Lower lobe of right lung (tissue), 2 donors: Measurements from ENCODE around the gene SMAD5. TPM values are rescaled to one million over a fixed set of nuclear protein-coding genes. Genes with fewer than 3 reads are reported as not detected.

Experiments used
- ATAC-seq, 2 donors: fragments of 200-7000 bp; cut with Tn5 transposase; one replicate each; pipeline ENCODE4 v1.9.1; 2020 to 2022; ENCODE audit warnings: mild to moderate bottlenecking in 2 of 2, moderate library complexity in 2 of 2
- DNase-seq: peaks from one replicate; pipeline ENCODE4 v3.0.0-alpha.2; 2020
- H3K27ac ChIP-seq: fragments of 200-600 bp; one replicate; pipeline ENCODE4 v1.8.0; 2022
- H3K27me3 ChIP-seq: fragments of 200-600 bp; one replicate; pipeline ENCODE4 v1.8.0; 2022; ENCODE audit warnings: low read depth
- H3K36me3 ChIP-seq: fragments of 200-600 bp; one replicate; pipeline ENCODE4 v1.8.0; 2022; ENCODE audit warnings: mild to moderate bottlenecking
- H3K4me1 ChIP-seq: fragments of 200-600 bp; one replicate; pipeline ENCODE4 v1.8.0; 2022
- H3K4me3 ChIP-seq: fragments of 200-600 bp; one replicate; pipeline ENCODE4 v1.8.0; 2022; ENCODE audit warnings: mild to moderate bottlenecking
- H3K9me3 ChIP-seq: fragments of 200-600 bp; one replicate; pipeline ENCODE4 v1.8.0; 2022
- CTCF ChIP-seq: fragments of 200-600 bp; IDR thresholded peaks from one replicate; pipeline ENCODE4 v1.8.0; 2022; ENCODE audit warnings: antibody characterized with exemption, mild to moderate bottlenecking
- intact Hi-C: fragments of 100-400 bp; cut with DNase I; formaldehyde crosslinking; loops from one replicate; pipeline ENCODE4 v1.11.0; 2022
- total RNA-seq: library from RNA; stranded (reverse); fragmentation: NEBNext Ultra II Directional; extraction: Animal tissue kit (Norgen Biotek cat#: 25700); gene quantifications from one replicate; pipeline ENCODE4 v1.2.1, GENCODE V29; 2021
- donor health status: DM: no; HTN: yes; CAD: no; lungs with severe emphysema.

SMAD5 gene
- total RNA-seq, 1 donor from 2014 or later, result 61.9 TPM

DNA sequence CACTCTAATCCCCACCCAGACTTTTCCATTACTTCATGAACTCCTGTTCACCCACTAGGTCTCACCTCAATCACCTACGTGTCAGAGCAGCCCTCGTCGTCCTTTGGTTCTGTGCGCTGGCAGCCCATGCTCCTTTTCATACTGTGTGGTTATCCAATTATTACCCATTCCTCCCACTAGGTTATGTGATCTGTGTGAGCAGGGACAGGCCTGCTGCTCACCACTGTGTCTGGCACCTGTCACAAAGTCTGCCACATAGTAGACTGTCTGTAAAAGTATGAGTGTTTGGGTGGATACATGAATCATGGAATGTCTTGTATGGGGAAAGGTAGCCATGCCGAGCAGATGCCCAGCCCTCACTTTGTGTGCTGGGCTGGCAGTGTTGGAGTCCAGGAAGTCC, 12.1 kb upstream of the SMAD5 start:
- DNase-seq (no peak), ATAC-seq (no peak)
- Histone ChIP-seq H3K36me3 (no peaks in the 10 kb centered on the region), H3K4me1 (no peaks in the 10 kb centered on the region), H3K27ac (no peak overlapping the region), H3K4me3 (no peak overlapping the region), H3K27me3 (no peaks in the 10 kb centered on the region), H3K9me3 (no peaks in the 10 kb centered on the region)
- TF ChIP-seq CTCF, result no peak
- intact Hi-C loops, result no loop called here

DNA sequence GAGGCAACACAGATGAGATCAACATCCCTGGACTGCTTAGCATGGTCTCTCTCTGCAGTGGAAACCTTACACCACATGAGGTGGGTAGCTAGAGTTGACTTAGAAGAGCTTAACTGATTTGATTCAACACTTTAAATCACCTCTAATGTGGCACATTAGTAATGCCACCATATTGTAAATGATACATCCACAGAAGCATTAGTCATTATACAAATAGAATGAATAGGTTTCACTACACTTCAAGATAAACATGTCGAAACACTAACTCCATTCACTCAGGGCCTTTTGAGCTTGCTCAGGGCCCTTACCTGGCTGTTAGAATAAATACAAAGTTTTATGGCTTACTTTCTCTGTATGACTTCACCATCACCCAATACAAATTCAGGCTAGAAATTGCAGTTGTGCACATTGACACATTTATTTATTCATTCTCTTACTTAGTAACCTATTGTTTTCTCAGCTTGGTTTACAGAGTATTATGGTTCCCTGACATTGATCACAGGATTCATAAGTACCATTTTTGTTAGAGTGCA, 9.3 kb upstream of the SMAD5 start:
- intact Hi-C loops, result no loop called here
- H3K27ac ChIP-seq, result no peak overlapping the region
- H3K9me3 ChIP-seq, result no peaks in the 10 kb centered on the region
- H3K27me3 ChIP-seq, result no peaks in the 10 kb centered on the region
- ATAC-seq, result peak; percentile 83 to 87
- no peaks in the 10 kb centered on the region for H3K4me1 ChIP-seq
- DNase-seq, result no peak
- no peak for TF ChIP-seq CTCF
- no peaks in the 10 kb centered on the region for H3K36me3 ChIP-seq
- no peak overlapping the region for H3K4me3 ChIP-seq

DNA sequence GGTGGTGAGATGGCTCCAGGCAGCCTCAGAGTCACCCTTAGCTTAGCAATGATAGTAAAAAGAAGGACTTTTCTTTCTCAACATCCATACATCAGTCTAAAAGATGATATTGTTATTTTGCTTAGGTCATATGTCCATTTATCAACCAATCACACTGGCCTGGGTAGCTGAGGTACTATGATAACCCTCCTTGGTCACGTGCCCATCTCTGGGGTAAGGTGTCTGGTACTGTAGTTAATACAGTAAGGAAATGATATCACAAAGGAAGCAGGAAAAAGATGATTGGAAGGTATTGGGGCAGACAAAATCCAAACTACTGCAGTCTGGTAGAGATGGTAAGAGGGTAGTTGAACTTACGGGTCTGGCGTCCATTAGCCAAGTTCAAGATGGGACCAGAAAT, 5.1 kb upstream of the SMAD5 start:
- no peak overlapping the region for H3K4me3 ChIP-seq
- no peak overlapping the region for H3K27ac ChIP-seq
- no peak for TF ChIP-seq CTCF
- H3K36me3 ChIP-seq, result no peaks in the 10 kb centered on the region
- intact Hi-C loops, result no loop called here
- H3K4me1 ChIP-seq, result peaks cover 5% of the 10 kb centered on the region
- DNase-seq (no peak), ATAC-seq (no peak)
- H3K9me3 ChIP-seq, result no peaks in the 10 kb centered on the region
- H3K27me3 ChIP-seq, result no peaks in the 10 kb centered on the region

DNA sequence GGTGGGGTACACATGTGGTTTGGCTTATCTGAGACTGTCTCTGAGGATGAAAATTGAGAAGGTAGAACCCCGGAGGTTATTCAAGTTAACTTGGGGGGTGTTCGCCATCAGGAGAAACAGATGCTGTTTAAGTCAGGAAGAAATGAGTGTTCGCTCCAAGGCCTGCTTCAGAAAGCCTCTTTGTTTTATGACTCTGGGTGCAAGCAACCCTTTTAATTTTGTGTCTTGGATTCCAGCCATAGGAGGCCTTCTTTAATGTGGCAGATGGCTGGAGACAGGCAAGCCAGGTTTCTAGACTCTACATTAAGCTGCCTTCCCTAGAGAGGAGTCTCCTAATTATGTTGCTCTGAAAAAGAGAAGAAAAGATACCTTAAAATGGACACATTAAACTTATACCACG, 4.2 kb upstream of the SMAD5 start:
- no peaks in the 10 kb centered on the region for H3K9me3 ChIP-seq
- H3K4me1 ChIP-seq, result peaks cover 5% of the 10 kb centered on the region
- intact Hi-C loops, result no loop called here
- no peak for TF ChIP-seq CTCF
- H3K27me3 ChIP-seq, result no peaks in the 10 kb centered on the region
- H3K4me3 ChIP-seq, result no peak overlapping the region
- H3K36me3 ChIP-seq, result no peaks in the 10 kb centered on the region
- no peak for ATAC-seq
- no peak for DNase-seq
- no peak overlapping the region for H3K27ac ChIP-seq

GRCh38 chr5:136129445-136129844, 3.2 kb upstream of the SMAD5 start:
- no peaks in the 10 kb centered on the region for H3K36me3 ChIP-seq
- H3K27ac ChIP-seq, result no peak overlapping the region
- TF ChIP-seq CTCF, result no peak
- no peak overlapping the region for H3K4me3 ChIP-seq
- ATAC-seq (no peak), DNase-seq (no peak)
- no peaks in the 10 kb centered on the region for H3K9me3 ChIP-seq
- no peaks in the 10 kb centered on the region for H3K27me3 ChIP-seq
- intact Hi-C loops, result no loop called here
- H3K4me1 ChIP-seq, result peaks cover 11% of the 10 kb centered on the region

DNA sequence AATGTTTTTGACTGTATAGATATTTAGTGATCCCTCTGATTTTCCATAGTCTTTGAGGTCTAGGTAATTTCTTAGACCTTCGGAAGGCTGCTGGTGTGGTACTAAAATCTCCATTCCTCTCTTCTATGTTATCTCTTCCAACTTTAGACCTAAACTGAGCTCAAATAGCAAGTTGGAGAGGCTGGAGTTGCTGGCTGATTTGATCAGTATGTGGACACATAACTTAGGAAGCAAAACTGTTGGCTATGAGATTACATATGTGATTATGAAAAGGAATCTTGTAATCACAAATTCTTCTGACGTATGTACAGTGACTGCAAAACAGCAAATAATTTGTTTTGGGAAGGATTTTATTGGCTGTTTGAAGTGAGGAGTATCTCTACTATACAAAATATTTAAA, 2.1 kb upstream of the SMAD5 start:
- Histone ChIP-seq H3K27ac (no peak overlapping the region), H3K36me3 (no peaks in the 10 kb centered on the region), H3K4me1 (peaks cover 21% of the 10 kb centered on the region), H3K4me3 (no peak overlapping the region), H3K27me3 (no peaks in the 10 kb centered on the region), H3K9me3 (no peaks in the 10 kb centered on the region)
- intact Hi-C loops, result no loop called here
- no peak for DNase-seq
- no peak for ATAC-seq
- no peak for TF ChIP-seq CTCF
